GM23248 (cell line): ENCODE measurements around the gene CREB3L2. TPM values are rescaled to one million over a fixed set of nuclear protein-coding genes. Genes with fewer than 3 reads are reported as not detected.
"Not testable (repeated sequence)": the region's sequence is repeated elsewhere in the genome, so short reads cannot be mapped to it uniquely, and the experiment has no call there.

Experiments
- DNase-seq: peaks from one replicate; pipeline ENCODE4 v3.0.0-alpha.2; 2015
- H2AFZ ChIP-seq: fragments of 200-600 bp; sonication (generic); 2 replicates; pipeline ENCODE4 v1.6.1; 2016; ENCODE audit warnings: antibody characterized with exemption
- H3F3A ChIP-seq: fragments of 200-600 bp; sonication (generic); 2 replicates; pipeline ENCODE4 v1.6.1; 2016; ENCODE audit warnings: mild to moderate bottlenecking, antibody characterized with exemption, mixed run types; ENCODE audit not compliant: insufficient read depth
- H3K27ac ChIP-seq: fragments of 200-600 bp; sonication (generic); 2 replicates; pipeline ENCODE4 v1.5.1; 2016; ENCODE audit warnings: mild to moderate bottlenecking
- H3K27me3 ChIP-seq: fragments of 200-600 bp; sonication (generic); replicated peaks from 2 replicates; pipeline ENCODE4 v1.6.1; 2016; ENCODE audit warnings: mild to moderate bottlenecking; ENCODE audit not compliant: insufficient read depth
- H3K36me3 ChIP-seq: fragments of 200-600 bp; sonication (generic); 2 replicates; pipeline ENCODE4 v1.6.1; 2016; ENCODE audit warnings: low read depth, mild to moderate bottlenecking
- H3K4me1 ChIP-seq: fragments of 200-600 bp; sonication (generic); 2 replicates; pipeline ENCODE4 v1.6.1; 2016; ENCODE audit warnings: mild to moderate bottlenecking; ENCODE audit not compliant: insufficient read depth
- H3K4me2 ChIP-seq: fragments of 200-600 bp; sonication (generic); one replicate; pipeline ENCODE4 v1.6.1; 2016; ENCODE audit warnings: mild to moderate bottlenecking; ENCODE audit not compliant: unreplicated experiment
- H3K4me3 ChIP-seq: fragments of 200-600 bp; sonication (generic); 2 replicates; pipeline ENCODE4 v1.5.1; 2016; ENCODE audit warnings: mild to moderate bottlenecking
- H3K79me2 ChIP-seq: fragments of 200-600 bp; sonication (generic); 2 replicates; pipeline ENCODE4 v1.6.1; 2016; ENCODE audit warnings: mild to moderate bottlenecking; ENCODE audit not compliant: insufficient read depth
- H3K9ac ChIP-seq: fragments of 200-600 bp; sonication (generic); 2 replicates; pipeline ENCODE4 v1.6.1; 2016; ENCODE audit warnings: mild to moderate bottlenecking
- H3K9me2 ChIP-seq: fragments of 200-600 bp; sonication (generic); 2 replicates; pipeline ENCODE4 v1.6.1; 2016; ENCODE audit warnings: mixed run types, mild to moderate bottlenecking, moderate library complexity; ENCODE audit not compliant: insufficient read depth
- H3K9me3 ChIP-seq: fragments of 200-600 bp; sonication (generic); one replicate; pipeline ENCODE4 v1.6.1; 2017; ENCODE audit warnings: low read depth
- H4K20me1 ChIP-seq: fragments of 200-600 bp; sonication (generic); 2 replicates; pipeline ENCODE4 v1.6.0; 2016; ENCODE audit not compliant: insufficient read depth
- EZH2 ChIP-seq: fragments of 200-600 bp; sonication (generic); IDR thresholded peaks from 2 replicates; pipeline ENCODE4 v1.6.1; 2018; ENCODE audit warnings: antibody characterized with exemption, mild to moderate bottlenecking; ENCODE audit not compliant: insufficient read depth, poor library complexity, severe bottlenecking
- EZH2phosphoT487 ChIP-seq: fragments of 200-600 bp; sonication (generic); IDR thresholded peaks from 2 replicates; pipeline ENCODE4 v1.6.1; 2018; ENCODE audit warnings: antibody characterized with exemption, moderate library complexity, mild to moderate bottlenecking, low read depth; ENCODE audit not compliant: insufficient read depth
- WGBS, 2 experiments: methylation state at CpG; one replicate each; pipeline ENCODE4 v1.1.6; 2015 to 2017; ENCODE audit warnings: low lambda C conversion rate in 2 of 2, low coverage in 1 of 2; ENCODE audit errors: missing lambda C conversion rate in 2 of 2; 5-methylcytosine and 5-hydroxymethylcytosine counted together
- in situ Hi-C: fragments of 300-500 bp; cut with MboI; formaldehyde crosslinking; loops from 2 replicates; pipeline ENCODE4 v1.15.0; 2020
- polyA plus RNA-seq: library from polyadenylated mRNA; unstranded; fragments of >200 nt; fragmentation: Nextera tagmentation; extraction: Ambion mirVana; gene quantifications from 2 replicates; pipeline ENCODE4 v1.2.1, GENCODE V29; 2016
- total RNA-seq: library from RNA; depleted of rRNA; stranded (reverse); fragments of >200 nt; shearing (Covaris generic); gene quantifications from 2 replicates; pipeline ENCODE4 v1.2.3, GENCODE V29; 2014

The CREB3L2 gene
- total and polyA plus RNA-seq, 2 experiments from 2014 or later: 43.7 to 53.7 TPM

- Histone ChIP-seq H2AFZ (no peak overlapping the region), H4K20me1 (no peaks in the 10 kb centered on the region), H3K9ac (peak overlapping the region; percentile 62), H3K27me3 (no peaks in the 10 kb centered on the region), H3K9me2 (no peaks in the 10 kb centered on the region), H3K27ac (peak overlapping the region; percentile 93), H3K4me2 (peak overlapping the region; percentile 79), H3K36me3 (peaks cover 8% of the 10 kb centered on the region), H3K4me3 (0 out of 2 replicates have a peak overlapping the region, but pooled peaks have one; percentile 10), H3K9me3 (no peaks in the 10 kb centered on the region), H3K79me2 (peaks cover 96% of the 10 kb centered on the region), H3K4me1 (peaks cover 60% of the 10 kb centered on the region), H3F3A (peaks cover 82% of the 10 kb centered on the region)
- DNase-seq: peak; percentile 75
- in situ Hi-C loops: no loop called here
- 37 to 45% methylated on average over 4 of the region's 4 CpGs for WGBS, 2 experiments
- TF ChIP-seq EZH2 (no peak), EZH2phosphoT487 (no peak)
These were observed 33.0 kb downstream of the CREB3L2 start for GRCh38 chr7:137968890-137969289.

- H3K9me3 ChIP-seq, H2AFZ ChIP-seq, DNase-seq, H3K27me3 ChIP-seq, H3K4me3 ChIP-seq, H3K9me2 ChIP-seq, in situ Hi-C loops, H4K20me1 ChIP-seq: not testable (repeated sequence)
- H3K36me3 ChIP-seq: peaks cover 13% of the 10 kb centered on the region
- peaks cover 56% of the 10 kb centered on the region for H3K4me1 ChIP-seq
- H3K27ac ChIP-seq: peak overlapping the region; percentile 93
- peaks cover 81% of the 10 kb centered on the region for H3F3A ChIP-seq
- WGBS, 2 experiments: 86 to 92% methylated on average over 4 of the region's 4 CpGs
- H3K79me2 ChIP-seq: peaks cover 96% of the 10 kb centered on the region
- H3K4me2 ChIP-seq: peak overlapping the region; percentile 79
- H3K9ac ChIP-seq: peak overlapping the region; percentile 62
These were observed 33.5 kb downstream of the CREB3L2 start for GRCh38 chr7:137968339-137968738.

- in situ Hi-C loops: no loop called here
- H3K4me1 ChIP-seq: peaks cover 55% of the 10 kb centered on the region
- peak overlapping the region; percentile 93 for H3K27ac ChIP-seq
- TF ChIP-seq EZH2phosphoT487 (no peak), EZH2 (no peak)
- no peak overlapping the region for H2AFZ ChIP-seq
- H3K27me3 ChIP-seq: no peaks in the 10 kb centered on the region
- H3K4me2 ChIP-seq: peak overlapping the region; percentile 13
- 0 out of 2 replicates have a peak overlapping the region, but pooled peaks have one; percentile 9 for H3K9ac ChIP-seq
- no peaks in the 10 kb centered on the region for H4K20me1 ChIP-seq
- H3F3A ChIP-seq: peaks cover 79% of the 10 kb centered on the region
- DNase-seq: peak; percentile 71
- no peak overlapping the region for H3K4me3 ChIP-seq
- H3K9me3 ChIP-seq: no peaks in the 10 kb centered on the region
- H3K9me2 ChIP-seq: no peaks in the 10 kb centered on the region
- 63 to 67% methylated on average over 12 of the region's 12 CpGs for WGBS, 2 experiments
- peaks cover 18% of the 10 kb centered on the region for H3K36me3 ChIP-seq
- H3K79me2 ChIP-seq: peaks cover 97% of the 10 kb centered on the region
These were observed 34.5 kb downstream of the CREB3L2 start for GRCh38 chr7:137967143-137968018.

- 67% methylated on average over 4 of the region's 4 CpGs for WGBS, 2 experiments
These were observed 35.2 kb downstream of the CREB3L2 start for GRCh38 chr7:137966641-137967142.

More at GRCh38 chr7:137966641-137967142, 35.2 kb downstream of the CREB3L2 start:
- H3K9me2 ChIP-seq: no peaks in the 10 kb centered on the region
- peak overlapping the region; percentile 13 for H3K4me2 ChIP-seq
- H3K27ac ChIP-seq: peak overlapping the region; percentile 93
- H3K9ac ChIP-seq: 0 out of 2 replicates have a peak overlapping the region, but pooled peaks have one; percentile 9
- in situ Hi-C loops: no loop called here
- peaks cover 73% of the 10 kb centered on the region for H3F3A ChIP-seq
- peaks cover 17% of the 10 kb centered on the region for H3K36me3 ChIP-seq
- no peaks in the 10 kb centered on the region for H3K9me3 ChIP-seq
- TF ChIP-seq EZH2 (no peak), EZH2phosphoT487 (no peak)
- H3K79me2 ChIP-seq: peaks cover 97% of the 10 kb centered on the region
- H3K4me1 ChIP-seq: peaks cover 58% of the 10 kb centered on the region
- no peak overlapping the region for H3K4me3 ChIP-seq
- H2AFZ ChIP-seq: no peak overlapping the region
- H4K20me1 ChIP-seq: no peaks in the 10 kb centered on the region
- no peak for DNase-seq
- H3K27me3 ChIP-seq: no peaks in the 10 kb centered on the region
